Measurements from ENCODE around the gene CNDP2.
"Not testable (repeated sequence)": the region's sequence is repeated elsewhere in the genome, so short reads cannot be mapped to it uniquely, and the experiment has no call there.

The CNDP2 gene

GRCh38 chr18:74519320-74520095 is 23.3 kb downstream of the CNDP2 start:
- DNase-seq: no peak

DNA sequence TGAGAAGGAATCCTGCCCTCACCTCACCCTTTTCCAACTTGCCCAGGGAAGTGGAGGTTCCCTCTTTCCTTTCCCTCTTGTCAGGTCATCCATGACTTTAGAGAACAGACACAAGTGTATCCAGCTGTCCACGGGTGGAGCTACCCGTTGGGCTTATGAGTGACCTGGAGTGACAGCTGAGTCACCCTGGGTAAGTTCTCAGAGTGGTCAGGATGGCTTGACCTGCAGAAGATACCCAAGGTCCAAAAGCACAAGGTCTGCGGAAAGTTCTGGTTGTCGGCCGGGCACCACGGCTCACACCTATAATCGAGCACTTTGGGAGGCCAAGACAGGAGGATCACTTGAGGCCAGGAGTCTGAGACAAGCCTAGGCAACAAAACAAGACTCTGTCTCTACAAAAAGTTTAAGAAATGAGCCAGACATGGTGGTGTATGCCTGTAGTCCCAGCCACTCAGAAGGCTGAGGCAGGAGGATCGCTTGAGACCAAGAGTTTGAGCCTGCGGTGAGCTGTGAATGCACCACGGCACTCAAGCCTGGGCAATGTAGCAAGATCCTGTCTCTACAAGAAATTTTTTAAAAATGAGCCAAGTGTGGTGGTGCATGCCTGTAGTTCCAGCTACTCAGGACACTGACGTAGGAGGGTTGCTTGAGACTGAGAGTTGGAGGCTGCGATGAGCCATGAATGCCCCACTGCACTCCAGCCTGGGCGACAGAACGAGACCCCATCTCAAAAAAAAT is 24.1 kb downstream of the CNDP2 start:
- no peak for DNase-seq

DNA sequence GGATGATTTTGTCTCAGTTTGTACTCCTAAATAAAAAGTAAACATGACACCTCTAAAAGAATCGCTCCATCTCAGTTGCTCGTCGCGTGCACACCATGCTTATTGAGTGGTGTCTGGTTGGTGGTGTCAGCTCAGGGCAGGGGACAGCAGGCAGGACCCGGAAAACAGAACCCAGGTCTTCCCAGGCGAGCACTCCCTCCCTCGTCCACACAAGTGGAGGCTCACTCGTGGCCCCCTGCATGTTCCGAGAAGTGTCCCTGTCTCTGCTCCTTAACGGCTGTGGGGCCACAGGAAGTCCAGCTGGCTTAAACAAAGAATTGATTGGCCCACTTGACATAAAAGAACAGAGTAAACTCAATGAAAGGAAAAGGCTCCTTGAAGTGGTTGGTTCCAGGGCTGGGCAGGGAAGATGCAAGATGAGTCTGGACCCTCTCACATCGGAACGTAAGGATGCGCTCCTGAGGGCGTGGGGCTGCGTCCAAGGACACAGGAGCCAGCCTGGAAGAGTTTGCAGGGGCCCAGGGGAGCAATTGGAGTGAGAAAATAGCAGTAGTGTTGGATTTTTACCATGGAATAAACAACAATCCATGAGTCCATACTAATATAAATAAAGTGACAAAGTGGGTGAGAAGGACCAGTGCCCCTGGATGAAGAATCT is 25.0 kb downstream of the CNDP2 start:
- no peak for DNase-seq

DNA sequence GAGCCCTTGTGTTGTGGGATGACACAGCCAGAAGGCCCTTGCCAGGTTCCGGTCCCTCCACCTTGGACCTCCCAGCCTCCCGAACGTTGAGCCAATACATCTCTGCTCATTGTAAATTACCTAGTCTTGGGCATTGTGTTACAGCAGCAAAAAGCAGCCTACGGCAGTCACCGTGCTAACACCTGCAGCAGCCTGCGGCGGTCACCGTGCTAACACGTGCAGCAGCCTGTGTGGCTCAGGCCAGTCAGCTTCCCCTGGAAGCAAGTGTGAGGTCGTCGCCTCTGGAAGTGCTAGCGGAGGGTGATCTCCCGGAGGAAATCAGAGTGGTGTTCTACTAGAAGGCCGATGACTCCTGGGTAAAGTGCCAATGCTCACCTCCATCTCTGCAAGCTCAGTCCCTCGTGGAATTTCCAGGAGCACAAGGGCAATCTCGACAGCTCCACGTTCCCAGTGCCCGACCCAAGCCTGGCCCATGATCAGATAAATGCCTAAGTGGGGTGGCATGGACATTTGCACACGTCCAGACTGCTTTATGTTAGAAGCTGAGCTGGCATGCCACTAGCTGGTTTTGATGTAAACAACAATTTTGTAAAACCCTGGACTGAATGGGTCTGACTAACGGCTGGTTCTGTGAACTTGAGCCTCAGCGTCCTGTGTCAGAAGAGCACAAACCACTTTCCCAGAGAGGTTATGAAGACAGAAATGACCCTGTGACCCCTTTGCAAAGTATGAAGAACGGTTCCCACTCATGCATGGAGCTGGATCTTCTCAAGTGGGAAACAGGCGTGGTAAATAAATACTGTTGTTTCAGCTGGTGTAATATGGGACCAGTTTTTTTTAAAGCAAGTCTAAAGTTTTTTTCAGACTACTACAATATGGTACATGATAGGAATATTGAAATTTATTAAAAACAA is 26.7 kb downstream of the CNDP2 start:
- DNase-seq: no peak

DNA sequence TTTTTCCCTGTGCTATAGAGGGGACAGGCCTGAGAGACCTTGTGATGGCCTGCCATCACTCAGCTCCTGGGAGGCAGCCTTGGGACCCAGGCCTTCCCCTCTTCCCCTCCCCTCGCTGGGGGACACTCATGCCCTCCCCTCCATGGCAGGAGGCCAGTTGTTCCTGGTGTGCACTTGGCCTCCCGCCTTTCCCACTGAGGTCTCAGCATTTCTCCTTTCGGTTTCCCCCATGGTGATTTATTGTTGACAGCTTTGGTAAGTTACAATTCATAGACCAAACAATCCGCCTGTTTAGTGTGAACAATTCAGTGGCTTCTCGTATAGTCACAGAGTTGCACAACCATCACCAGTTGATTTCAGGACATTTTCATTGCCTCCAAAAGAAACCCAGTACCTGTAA is 27.9 kb downstream of the CNDP2 start:
- peak; percentile 28 for DNase-seq

DNA sequence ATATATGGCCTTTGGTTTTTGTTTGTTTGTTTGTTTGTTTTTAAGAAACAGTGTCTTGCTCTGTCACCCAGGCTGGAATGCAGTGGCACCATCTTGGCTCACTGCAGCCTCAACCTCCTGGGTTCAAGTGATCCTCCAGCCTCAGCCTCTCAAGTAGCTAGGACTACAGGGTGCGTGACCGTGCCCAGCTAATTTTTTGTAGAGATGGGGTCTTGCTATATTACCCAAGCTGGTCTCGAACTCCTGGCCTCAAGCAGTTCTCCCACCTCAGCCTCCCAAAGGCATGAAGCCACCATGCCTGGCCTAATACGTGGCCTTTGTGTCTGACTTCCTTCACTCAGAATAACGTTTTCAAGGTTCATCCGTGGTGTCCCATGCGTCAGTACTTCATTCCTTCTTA is 28.8 kb downstream of the CNDP2 start:
- DNase-seq: not testable (repeated sequence)

GRCh38 chr18:74525741-74526140 is 29.6 kb downstream of the CNDP2 start:
- DNase-seq: no peak

GRCh38 chr18:74526488-74526887 is 30.3 kb downstream of the CNDP2 start:
- DNase-seq: no peak

DNA sequence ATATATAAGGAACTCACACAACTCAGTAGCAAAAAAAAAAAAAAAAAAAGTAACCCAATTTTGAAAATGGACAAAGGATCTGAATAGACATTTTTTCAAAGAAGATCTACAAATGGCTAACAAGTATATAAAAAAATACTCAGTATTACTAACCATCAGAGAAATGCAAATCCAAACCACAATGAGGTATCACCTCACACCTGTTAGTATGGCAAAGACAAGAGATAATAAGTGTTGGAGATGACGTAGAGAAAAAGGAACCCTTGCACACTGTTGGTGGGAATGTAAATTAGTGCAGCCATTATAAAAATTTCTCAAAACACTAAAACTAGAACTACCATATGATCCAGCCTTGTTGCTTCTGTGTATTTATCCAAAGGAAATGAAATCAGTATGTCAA is 32.3 kb downstream of the CNDP2 start:
- no peak for DNase-seq

GRCh38 chr18:74528913-74529312 is 32.8 kb downstream of the CNDP2 start:
- no peak for DNase-seq

DNA sequence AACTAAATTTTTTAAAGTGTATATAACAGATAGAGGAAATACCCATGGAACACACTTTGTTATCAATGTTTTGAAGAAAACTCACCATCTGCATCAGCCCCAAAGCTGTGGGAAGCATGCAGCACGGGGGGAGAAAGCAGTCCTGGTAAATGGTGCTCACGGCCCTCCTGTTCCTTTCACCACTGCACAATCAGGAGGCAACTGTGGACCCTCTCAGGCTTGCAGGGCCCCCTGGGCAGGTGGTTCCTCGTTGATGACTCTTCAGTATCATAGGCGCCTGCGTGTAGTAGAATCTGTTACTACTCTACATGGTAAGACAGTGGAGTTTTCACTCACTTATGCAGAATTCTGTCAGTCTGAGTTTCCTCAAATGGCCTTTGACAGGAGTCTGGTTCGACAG is 33.2 kb downstream of the CNDP2 start:
- no peak for DNase-seq

DNA sequence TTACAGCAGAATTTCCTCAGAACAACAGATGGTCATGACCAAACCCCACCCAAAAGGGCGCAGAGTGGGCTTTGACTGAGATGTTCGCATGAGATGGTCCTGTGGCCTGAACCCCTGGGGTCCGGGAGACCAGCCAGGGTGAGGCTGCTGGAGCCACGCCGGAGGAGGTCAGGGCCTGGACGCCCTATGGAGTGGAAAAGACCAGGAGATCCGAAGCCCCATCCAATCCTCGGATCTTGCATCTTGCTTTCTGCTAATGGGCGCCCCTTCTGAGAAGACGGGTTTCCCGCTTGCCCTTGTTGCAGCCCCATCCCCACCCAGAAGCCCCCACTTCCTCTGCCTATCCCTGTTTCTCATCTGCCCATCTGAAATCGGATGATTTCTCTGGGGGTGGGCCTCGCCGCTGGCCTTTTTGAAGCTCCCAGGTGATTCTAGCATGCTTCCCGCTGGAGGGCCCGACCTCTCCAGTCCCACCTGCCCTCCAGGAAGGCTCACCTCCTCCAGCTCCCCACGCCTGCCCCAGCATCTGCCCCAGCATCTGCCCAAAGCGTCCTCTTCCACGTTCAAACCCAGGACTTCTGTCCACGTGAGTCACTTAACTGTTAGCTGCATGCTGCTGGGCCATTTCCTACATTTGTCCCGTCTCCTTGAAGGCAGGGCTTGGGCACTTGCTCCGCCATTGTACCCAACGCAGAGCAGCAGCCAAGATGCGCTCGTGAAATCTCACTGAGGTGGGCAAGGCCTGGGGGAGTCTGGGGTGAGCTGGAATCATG is 33.8 kb downstream of the CNDP2 start:
- DNase-seq: no peak

DNA sequence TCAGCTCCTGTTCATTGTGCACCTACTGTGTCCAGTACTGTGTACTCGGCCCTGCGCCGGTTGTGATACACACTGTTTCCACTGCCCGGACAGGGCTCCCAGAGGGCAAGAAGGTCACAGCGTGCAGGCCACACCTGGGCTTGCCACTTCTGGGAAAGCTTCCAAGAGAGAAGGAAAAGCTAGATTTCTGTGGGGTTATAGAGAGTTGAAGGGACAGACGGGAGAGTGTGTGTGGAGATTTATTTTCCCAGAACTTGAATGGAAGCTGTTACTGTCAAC is 34.4 kb downstream of the CNDP2 start:
- no peak for DNase-seq

DNA sequence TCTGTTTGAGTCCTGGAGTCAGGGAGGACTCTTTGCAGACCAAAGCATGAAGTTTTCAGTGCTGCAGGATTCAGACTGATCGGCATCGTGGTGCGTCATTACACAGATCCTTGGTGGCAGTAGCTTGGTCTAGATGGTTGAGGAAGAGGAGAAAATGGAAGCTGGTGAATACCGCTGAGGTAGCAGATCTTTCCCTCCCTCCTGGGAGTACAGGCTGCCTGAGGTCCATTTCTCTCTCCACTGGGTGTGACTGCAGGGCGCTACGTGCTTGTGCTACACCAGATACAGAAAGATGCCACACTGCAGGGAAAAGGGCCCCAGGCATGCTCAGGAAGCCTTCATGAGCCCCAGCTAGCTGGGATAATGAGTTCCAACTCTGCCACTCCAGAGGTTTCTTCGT is 34.9 kb downstream of the CNDP2 start:
- no peak for DNase-seq

DNA sequence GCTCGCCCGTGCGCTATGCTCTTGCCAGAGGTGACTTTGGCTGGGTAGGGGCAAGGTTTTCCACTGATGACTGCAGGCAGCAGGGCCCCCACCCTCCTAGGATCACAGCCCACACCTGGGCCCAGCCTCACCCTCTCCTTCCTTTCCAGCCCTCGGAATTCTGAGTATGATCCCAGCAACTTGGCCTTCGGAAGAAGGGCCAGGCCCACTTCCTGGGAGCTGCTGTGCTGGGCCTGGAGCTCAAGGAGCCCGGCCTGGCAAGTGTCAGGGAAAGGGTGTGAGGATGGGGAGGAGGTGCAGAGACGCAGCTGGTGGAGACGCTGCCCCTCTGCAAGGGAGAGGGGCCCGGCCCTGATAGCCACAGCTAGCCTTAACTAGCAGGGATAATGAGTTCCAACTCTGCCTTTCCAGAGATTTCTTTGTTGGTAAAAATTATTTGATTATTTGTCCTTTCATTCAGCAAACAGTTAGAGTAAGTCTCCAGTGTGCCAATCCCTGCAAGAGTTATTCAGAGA is 36.4 kb downstream of the CNDP2 start:
- no peak for DNase-seq

DNA sequence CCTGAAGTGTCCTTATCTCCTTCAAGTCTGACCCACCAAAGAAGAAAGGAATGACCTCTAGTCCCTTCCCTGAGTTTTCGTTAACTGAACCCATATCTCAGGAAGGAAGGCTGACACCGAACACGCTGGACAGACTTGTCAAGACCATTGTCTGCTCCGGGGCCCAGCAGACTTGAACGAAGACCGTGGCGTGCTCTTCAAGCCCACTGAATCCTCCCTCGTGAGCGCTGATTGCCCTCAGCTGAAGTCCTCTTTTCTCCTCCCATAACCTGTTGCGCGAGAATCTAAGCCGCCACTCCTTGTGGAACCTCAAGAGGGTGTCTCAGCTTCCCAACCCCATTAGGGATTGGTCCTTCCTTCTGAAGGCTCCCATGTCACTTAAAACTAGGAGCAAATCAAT is 37.5 kb downstream of the CNDP2 start:
- no peak for DNase-seq

GRCh38 chr18:74534150-74534969 is 38.2 kb downstream of the CNDP2 start, which contains the start of gene CNDP1:
CNDP1 (plus strand) TSS chr18:74534500; CDS start chr18:74534668, 168 bp downstream.
- no peak for DNase-seq

GRCh38 chr18:74534981-74535649 is 39.0 kb downstream of the CNDP2 start:
- no peak for DNase-seq

DNA sequence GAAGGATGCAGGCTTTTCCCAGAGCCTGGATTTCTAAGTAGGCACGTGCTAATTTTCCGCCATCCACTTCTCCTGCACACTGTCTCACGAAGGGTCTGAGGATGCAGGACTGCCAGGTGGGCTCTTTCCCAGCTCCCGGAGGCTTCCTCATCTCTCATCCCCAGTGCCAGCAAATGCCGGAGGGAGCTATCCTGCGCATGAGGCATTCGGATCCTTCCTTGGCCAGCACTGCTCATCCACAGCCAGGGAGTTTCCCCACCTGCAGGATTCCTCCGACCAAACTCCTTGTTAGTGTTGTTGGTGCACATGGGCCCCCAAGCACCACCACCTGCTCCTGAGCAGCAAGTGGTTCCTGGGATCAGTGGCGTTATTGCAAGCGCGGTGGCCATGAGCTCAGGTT is 43.1 kb downstream of the CNDP2 start:
- DNase-seq: no peak

- DNase-seq: no peak
These were observed 44.7 kb downstream of the CNDP2 start for GRCh38 chr18:74540652-74541421.

Measured in NCI-H2029 treated with DMSO at 0.1 percent for 48 hours (cell line).